Ishikawa (cell line): ENCODE results near the gene GPC6.

Source experiments
- EP300 ChIP-seq: IDR thresholded peaks from 2 replicates; pipeline ENCODE4 v1.6.1; 2012; ENCODE audit warnings: borderline replicate concordance
- MAX ChIP-seq: IDR thresholded peaks from 2 replicates; pipeline ENCODE4 v1.6.1; 2012
- NFIC ChIP-seq: IDR thresholded peaks from 2 replicates; pipeline ENCODE4 v1.6.1; 2012
- TAF1 ChIP-seq: IDR thresholded peaks from 2 replicates; pipeline ENCODE4 v1.6.1; 2012; ENCODE audit warnings: low read depth, mild to moderate bottlenecking

- TF ChIP-seq TAF1 (no peak), MAX (no peak), NFIC (no peak), EP300 (no peak)
Observed at GRCh38 chr13:94329754-94330551, 1103.3 kb downstream of the GPC6 start.
